OCI-LY7 (cell line): ENCODE results near the gene DNAJC1. TPM values are rescaled to one million over a fixed set of nuclear protein-coding genes. Genes with fewer than 3 reads are reported as not detected.

Experiments used
- BruUV-seq: library from RNA; stranded (reverse); fragments of 400-500 nt; replicated peaks from 2 replicates; lab custom pipeline; 2021; lab: Mats Ljungman, UMichigan
- CTCF ChIA-PET: fragments of 300-600 bp; sonication (Branson Sonifier 250); formaldehyde crosslinking; loops from one replicate; lab custom pipeline; 2022; ENCODE audit warnings: antibody characterized with exemption; ENCODE audit not compliant: unreplicated experiment; lab: Charles Lee
- POLR2A ChIA-PET: fragments of 300-600 bp; sonication (Branson Sonifier 250); formaldehyde crosslinking; loops from one replicate; lab custom pipeline; 2022; ENCODE audit warnings: antibody characterized with exemption; lab: Charles Lee
- DNase-seq: peaks from one replicate; pipeline ENCODE4 v3.0.0-alpha.2; 2015; ENCODE audit warnings: low spot score
- H2AFZ ChIP-seq: fragments of 200-600 bp; sonication (generic), shearing (Covaris generic); 2 replicates; pipeline ENCODE4 v1.6.1; 2014; ENCODE audit warnings: mild to moderate bottlenecking, antibody characterized with exemption, low read length, moderate library complexity
- H3K27ac ChIP-seq: fragments of 200-600 bp; sonication (generic); 2 replicates; pipeline ENCODE4 v1.5.1; 2014; ENCODE audit warnings: mixed run types, low read depth, mild to moderate bottlenecking, moderate library complexity, low read length, inconsistent platforms; ENCODE audit not compliant: poor library complexity, severe bottlenecking
- H3K36me3 ChIP-seq: fragments of 200-600 bp; sonication (generic); 2 replicates; pipeline ENCODE4 v1.6.1; 2014; ENCODE audit warnings: mild to moderate bottlenecking, antibody characterized with exemption, low read length, moderate library complexity, mixed read lengths; ENCODE audit not compliant: insufficient read depth
- H3K4me1 ChIP-seq: fragments of 200-600 bp; sonication (generic); 2 replicates; pipeline ENCODE4 v1.5.1; 2014; ENCODE audit warnings: mild to moderate bottlenecking, low read length; ENCODE audit not compliant: insufficient read depth, poor library complexity, severe bottlenecking
- H3K4me2 ChIP-seq: fragments of 200-600 bp; sonication (generic); 2 replicates; pipeline ENCODE4 v1.6.1; 2014; ENCODE audit warnings: mild to moderate bottlenecking, low read length
- H3K4me3 ChIP-seq: fragments of 200-600 bp; sonication (generic); 2 replicates; pipeline ENCODE4 v1.5.1; 2014; ENCODE audit warnings: mild to moderate bottlenecking, low read depth, low read length; ENCODE audit not compliant: poor library complexity, severe bottlenecking
- H3K79me2 ChIP-seq: fragments of 200-600 bp; sonication (generic); 2 replicates; pipeline ENCODE4 v1.6.1; 2016; ENCODE audit warnings: low read depth, mild to moderate bottlenecking, low read length, moderate library complexity, mixed read lengths; ENCODE audit not compliant: insufficient read depth
- H3K9me2 ChIP-seq: fragments of 200-600 bp; sonication (generic); 2 replicates; pipeline ENCODE4 v1.6.1; 2016; ENCODE audit warnings: mild to moderate bottlenecking, low read length, mixed read lengths; ENCODE audit not compliant: insufficient read depth
- H3K9me3 ChIP-seq: fragments of 200-600 bp; sonication (generic); 2 replicates; pipeline ENCODE4 v1.6.1; 2014; ENCODE audit warnings: mild to moderate bottlenecking, mixed run types, low read length, mixed read lengths
- H4K20me1 ChIP-seq: fragments of 200-600 bp; sonication (generic); 2 replicates; pipeline ENCODE4 v1.6.1; 2014; ENCODE audit warnings: mild to moderate bottlenecking, antibody characterized with exemption, low read length, moderate library complexity, mixed read lengths; ENCODE audit not compliant: insufficient read depth
- EZH2phosphoT487 ChIP-seq: fragments of 200-600 bp; sonication (generic); IDR thresholded peaks from 2 replicates; pipeline ENCODE4 v1.6.1; 2018; ENCODE audit warnings: low read depth, borderline replicate concordance, mild to moderate bottlenecking, mixed run types, antibody characterized with exemption, low read length, moderate library complexity, mixed read lengths
- intact Hi-C: fragments of 100-400 bp; cut with micrococcal nuclease; formaldehyde crosslinking; loops from one replicate; pipeline ENCODE4 v1.10.0; 2022; ENCODE audit not compliant: unreplicated experiment
- total RNA-seq, 2 experiments: library from RNA; depleted of rRNA in 1 of 2; stranded (reverse); fragments of >200 nt in 1 of 2; shearing (Covaris generic) in 1 of 2; gene quantifications; 2 replicates each; pipeline ENCODE4 v1.2.3, GENCODE V29; 2014 to 2022
- TF ChIP-seq, protein P1 (sequence below): fragments of 200-600 bp; sonication (generic); conservative IDR thresholded peaks from 2 replicates; pipeline ENCODE4 v1.5.1; 2014; ENCODE audit warnings: mild to moderate bottlenecking, antibody characterized with exemption, low read length, moderate library complexity, mixed read lengths

Gene DNAJC1
- total RNA-seq, 2 experiments from 2014 or later, result 7.1 to 16.9 TPM

DNA sequence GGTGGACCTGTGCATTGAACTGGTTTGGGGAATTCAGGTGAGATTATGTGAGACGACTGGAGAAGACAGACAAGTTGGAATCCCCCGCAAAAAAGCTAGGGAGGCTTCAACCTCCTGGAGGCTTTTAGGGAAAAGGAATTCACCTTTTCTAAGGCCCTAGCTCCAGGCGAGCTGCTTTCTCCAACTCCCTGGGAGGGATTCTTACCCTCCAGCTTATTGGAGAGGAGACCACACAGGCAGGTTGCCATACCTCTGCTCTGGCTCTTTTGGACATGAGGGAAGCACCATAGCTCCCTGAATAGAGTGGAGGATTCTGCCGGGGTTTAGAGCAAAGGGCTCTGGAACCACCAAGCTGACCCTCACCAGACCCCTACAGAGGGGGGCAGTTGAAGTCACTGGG is 255.7 kb downstream of the DNAJC1 start:
- no TSS peak for BruUV-seq

GRCh38 chr10:21746118-21746517 is 257.4 kb downstream of the DNAJC1 start:
- no peaks in the 10 kb centered on the region for H3K9me2 ChIP-seq
- intact Hi-C loops, result no loop called here
- TF ChIP-seq, protein P1, sequence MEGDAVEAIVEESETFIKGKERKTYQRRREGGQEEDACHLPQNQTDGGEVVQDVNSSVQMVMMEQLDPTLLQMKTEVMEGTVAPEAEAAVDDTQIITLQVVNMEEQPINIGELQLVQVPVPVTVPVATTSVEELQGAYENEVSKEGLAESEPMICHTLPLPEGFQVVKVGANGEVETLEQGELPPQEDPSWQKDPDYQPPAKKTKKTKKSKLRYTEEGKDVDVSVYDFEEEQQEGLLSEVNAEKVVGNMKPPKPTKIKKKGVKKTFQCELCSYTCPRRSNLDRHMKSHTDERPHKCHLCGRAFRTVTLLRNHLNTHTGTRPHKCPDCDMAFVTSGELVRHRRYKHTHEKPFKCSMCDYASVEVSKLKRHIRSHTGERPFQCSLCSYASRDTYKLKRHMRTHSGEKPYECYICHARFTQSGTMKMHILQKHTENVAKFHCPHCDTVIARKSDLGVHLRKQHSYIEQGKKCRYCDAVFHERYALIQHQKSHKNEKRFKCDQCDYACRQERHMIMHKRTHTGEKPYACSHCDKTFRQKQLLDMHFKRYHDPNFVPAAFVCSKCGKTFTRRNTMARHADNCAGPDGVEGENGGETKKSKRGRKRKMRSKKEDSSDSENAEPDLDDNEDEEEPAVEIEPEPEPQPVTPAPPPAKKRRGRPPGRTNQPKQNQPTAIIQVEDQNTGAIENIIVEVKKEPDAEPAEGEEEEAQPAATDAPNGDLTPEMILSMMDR, result no peak
- no peak for TF ChIP-seq EZH2phosphoT487
- POLR2A ChIA-PET, result interaction anchor here (1.0 kb wide), 1 partner anchor 15 kb away, joined by 4 read pairs; no protein-coding TSS in a partner anchor
- peaks cover 40% of the 10 kb centered on the region for H3K36me3 ChIP-seq
- H3K4me3 ChIP-seq, result no peak overlapping the region
- no peaks in the 10 kb centered on the region for H4K20me1 ChIP-seq
- no peak overlapping the region for H3K4me2 ChIP-seq
- no TSS peak for BruUV-seq
- H3K4me1 ChIP-seq, result no peaks in the 10 kb centered on the region
- CTCF ChIA-PET, result no interaction called here
- H3K9me3 ChIP-seq, result no peaks in the 10 kb centered on the region
- H3K27ac ChIP-seq, result no peak overlapping the region
- DNase-seq, result no peak
- H3K79me2 ChIP-seq, result no peaks in the 10 kb centered on the region
- H2AFZ ChIP-seq, result no peak overlapping the region

More for the DNA sequence above, 255.7 kb downstream of the DNAJC1 start:
- H2AFZ ChIP-seq, result no peak overlapping the region
- TF ChIP-seq, protein P1, result no peak
- TF ChIP-seq EZH2phosphoT487, result no peak
- CTCF ChIA-PET, result no interaction called here
- no peak overlapping the region for H3K4me3 ChIP-seq
- no peaks in the 10 kb centered on the region for H3K9me3 ChIP-seq
- H3K9me2 ChIP-seq, result no peaks in the 10 kb centered on the region
- peaks cover 23% of the 10 kb centered on the region for H3K36me3 ChIP-seq
- no peaks in the 10 kb centered on the region for H4K20me1 ChIP-seq
- POLR2A ChIA-PET, result interaction anchor here (0.6 to 0.8 kb wide), 2 partner anchors 23 to 337 kb away, joined by 3 read pairs; no protein-coding TSS in a partner anchor
- no peaks in the 10 kb centered on the region for H3K79me2 ChIP-seq
- no peak for DNase-seq
- intact Hi-C loops, result no loop called here
- H3K4me1 ChIP-seq, result no peaks in the 10 kb centered on the region
- H3K27ac ChIP-seq, result no peak overlapping the region
- no peak overlapping the region for H3K4me2 ChIP-seq

- no peak for DNase-seq
- H3K36me3 ChIP-seq, result peaks cover 59% of the 10 kb centered on the region
- no peaks in the 10 kb centered on the region for H4K20me1 ChIP-seq
- POLR2A ChIA-PET, result interaction anchor here (0.8 kb wide), 1 partner anchor 108 kb away, joined by 3 read pairs; no protein-coding TSS in a partner anchor
- intact Hi-C loops, result no loop called here
- CTCF ChIA-PET, result no interaction called here
- no peak overlapping the region for H3K27ac ChIP-seq
- H3K79me2 ChIP-seq, result no peaks in the 10 kb centered on the region
- TF ChIP-seq, protein P1, result no peak
- TF ChIP-seq EZH2phosphoT487, result no peak
- no peak overlapping the region for H2AFZ ChIP-seq
- no peak overlapping the region for H3K4me2 ChIP-seq
- no peaks in the 10 kb centered on the region for H3K4me1 ChIP-seq
- BruUV-seq, result no TSS peak
- H3K4me3 ChIP-seq, result no peak overlapping the region
- H3K9me3 ChIP-seq, result no peaks in the 10 kb centered on the region
- H3K9me2 ChIP-seq, result no peaks in the 10 kb centered on the region
Observed at GRCh38 chr10:21744223-21744622, 259.3 kb downstream of the DNAJC1 start.
